GM12878 (cell line): ENCODE data around the gene GDAP1L1. TPM values are rescaled to one million over a fixed set of nuclear protein-coding genes. Genes with fewer than 3 reads are reported as not detected.

Experiments used
- ATAC-seq: fragments of 200-7000 bp; cut with Tn5 transposase; 3 replicates; pipeline ENCODE4 v1.9.1; 2020; ENCODE audit warnings: mild to moderate bottlenecking, moderate library complexity
- BruUV-seq: library from RNA; stranded (reverse); fragments of 400-500 nt; replicated peaks from 2 replicates; lab custom pipeline; 2021; lab: Mats Ljungman, UMichigan
- CTCF ChIA-PET: fragments of 300-600 bp; sonication (Branson Sonifier 250); formaldehyde crosslinking; extraction: SDS; loops from one replicate; lab custom pipeline; 2021; ENCODE audit warnings: inconsistent platforms; lab: Yijun Ruan, JAX
- POLR2A ChIA-PET: fragments of 350-600 bp; formaldehyde crosslinking; extraction: SDS; loops from one replicate; lab custom pipeline; 2021; ENCODE audit warnings: inconsistent platforms; lab: Charles Lee
- RAD21 ChIA-PET: fragments of 300-600 bp; sonication (Branson Sonifier 250); formaldehyde crosslinking; loops from one replicate; lab custom pipeline; 2023; ENCODE audit warnings: antibody characterized with exemption; ENCODE audit not compliant: unreplicated experiment; lab: Charles Lee
- SMC1A ChIA-PET: fragments of 300-600 bp; sonication (Branson Sonifier 250); formaldehyde crosslinking; loops from one replicate; lab custom pipeline; 2023; ENCODE audit not compliant: unreplicated experiment, uncharacterized antibody; lab: Charles Lee
- DNase-seq: peaks from one replicate; pipeline ENCODE4 v3.0.0-alpha.2; 2011; ENCODE audit warnings: low read depth, low spot score
- FAIRE-seq: peaks from 3 replicates; lab custom pipeline; 2011; peaks lifted over from hg19 to GRCh38; lab: Jason Lieb, UNC
- H2AFZ ChIP-seq: 2 replicates; pipeline ENCODE4 v1.6.0; 2011; ENCODE audit warnings: low read depth, low read length, control low read depth; ENCODE audit not compliant: control insufficient read depth
- H3K27ac ChIP-seq: 2 replicates; pipeline ENCODE4 v1.5.1; 2011; ENCODE audit warnings: control low read depth; ENCODE audit not compliant: control insufficient read depth, insufficient read depth
- H3K27me3 ChIP-seq, 2 experiments: replicated peaks in 1 of 2; 2 replicates each; pipeline versions ENCODE4 v1.6.0 to v1.6.1; 2011; ENCODE audit warnings: low read length in 1 of 2; ENCODE audit not compliant: control insufficient read depth in 2 of 2, insufficient read depth in 2 of 2
- H3K36me3 ChIP-seq, 2 experiments: 2 replicates each; pipeline ENCODE4 v1.5.1; 2011; ENCODE audit warnings: low read length in 1 of 2; ENCODE audit not compliant: control insufficient read depth in 2 of 2, insufficient read depth in 2 of 2
- H3K4me1 ChIP-seq: 2 replicates; pipeline ENCODE4 v1.6.1; 2011; ENCODE audit warnings: mild to moderate bottlenecking, low read length, moderate library complexity, mixed read lengths; ENCODE audit not compliant: control insufficient read depth, insufficient read depth
- H3K4me2 ChIP-seq: 2 replicates; pipeline ENCODE4 v1.6.0; 2011; ENCODE audit warnings: control low read depth; ENCODE audit not compliant: control insufficient read depth, insufficient read depth
- H3K4me3 ChIP-seq: fragments of 200-600 bp; sonication (generic); 2 replicates; pipeline ENCODE4 v1.5.1; 2016
- H3K79me2 ChIP-seq: 2 replicates; pipeline ENCODE4 v1.6.0; 2011; ENCODE audit warnings: low read length; ENCODE audit not compliant: control insufficient read depth, insufficient read depth
- H3K9ac ChIP-seq: 2 replicates; pipeline ENCODE4 v1.8.0; 2011; ENCODE audit warnings: low read length, control low read depth, mixed read lengths; ENCODE audit not compliant: control insufficient read depth, insufficient read depth
- H3K9me3 ChIP-seq: replicated peaks from 3 replicates; pipeline ENCODE4 v1.5.1; 2011; ENCODE audit warnings: mild to moderate bottlenecking, low read length; ENCODE audit not compliant: control insufficient read depth, insufficient read depth
- H4K20me1 ChIP-seq: 2 replicates; pipeline ENCODE4 v1.6.0; 2011; ENCODE audit not compliant: control insufficient read depth, insufficient read depth
- CBX3 ChIP-seq: fragments of 200-600 bp; sonication (generic); IDR thresholded peaks from 2 replicates; pipeline ENCODE4 v1.6.1; 2016; ENCODE audit warnings: low read depth, borderline replicate concordance
- CTCF ChIP-seq, 3 experiments: IDR thresholded peaks in 2 of 3; conservative IDR thresholded peaks in 1 of 3; 2 replicates each; pipeline ENCODE4 v1.5.1; 2011; ENCODE audit warnings: low read depth in 3 of 3, low read length in 3 of 3, mild to moderate bottlenecking in 3 of 3, control low read depth in 2 of 3, moderate library complexity in 2 of 3, inconsistent platforms in 1 of 3, mixed read lengths in 1 of 3; ENCODE audit not compliant: control insufficient read depth in 2 of 3, insufficient read depth in 1 of 3; ENCODE audit errors: extremely low read depth in 1 of 3
- FOXM1 ChIP-seq: IDR thresholded peaks from 2 replicates; pipeline ENCODE4 v1.6.1; 2012; ENCODE audit warnings: low read depth, mild to moderate bottlenecking, inconsistent platforms, low read length, moderate library complexity
- HDGF ChIP-seq: fragments of 450-650 bp; IDR thresholded peaks from 2 replicates; pipeline ENCODE4 v1.6.1; 2016; ENCODE audit warnings: antibody characterized with exemption
- IKZF1 ChIP-seq: fragments of 450-650 bp; conservative IDR thresholded peaks from 2 replicates; pipeline ENCODE4 v1.6.1; 2017; ENCODE audit warnings: antibody characterized with exemption, mild to moderate bottlenecking
- RBBP5 ChIP-seq: fragments of 200-600 bp; sonication (generic); conservative IDR thresholded peaks from 2 replicates; pipeline ENCODE4 v1.6.1; 2016
- REST ChIP-seq: IDR thresholded peaks from 2 replicates; pipeline ENCODE4 v1.6.1; 2012; ENCODE audit warnings: mild to moderate bottlenecking, low read depth, low read length
- WGBS: methylation state at CpG from one replicate; pipeline ENCODE4 v1.1.6; 2016; ENCODE audit warnings: low lambda C conversion rate; ENCODE audit not compliant: insufficient replicate concordance, insufficient coverage; ENCODE audit errors: missing lambda C conversion rate; 5-methylcytosine and 5-hydroxymethylcytosine counted together
- in situ Hi-C: fragments of 300-500 bp; cut with MboI; formaldehyde crosslinking; loops from 9 replicates; pipeline ENCODE4 v1.14.3; 2018; ENCODE audit warnings: mixed read lengths
- intact Hi-C: fragments of 100-400 bp; cut with micrococcal nuclease; formaldehyde crosslinking; loops from one replicate; pipeline ENCODE4 v1.14.2; 2022; ENCODE audit not compliant: unreplicated experiment
- polyA plus RNA-seq, 11 experiments: library from polyadenylated mRNA; depleted of rRNA in 4 of 11; unstranded in 6 of 11; stranded (reverse) in 5 of 11; fragments of >200 nt; fragmentation: Nextera tagmentation in 4 of 11; fragmentation: Illumina TruSeq in 1 of 11; extraction: Ambion mirVana in 4 of 11; extraction: Trizol in 1 of 11; gene quantifications; 1 replicate in 1 of 11; 2 replicates in 10 of 11; pipeline versions ENCODE4 v1.2.1 to v1.2.3, GENCODE V29; 2011 to 2016; ENCODE audit warnings: inconsistent platforms in 2 of 11, missing spikeins in 2 of 11, low read depth in 1 of 11
- total RNA-seq, 4 experiments: library from RNA; depleted of rRNA in 3 of 4; stranded (reverse); fragments of >200 nt in 3 of 4; fragmentation: Illumina TruSeq in 1 of 4; extraction: Trizol in 1 of 4; gene quantifications; 2 replicates each; pipeline versions ENCODE4 v1.2.1 to v1.2.3, GENCODE V29; 2013 to 2021

GDAP1L1 gene
- total and polyA plus RNA-seq, 10 of the 15 experiments (the other 5 are each of a cell fraction or from before 2014, with no cell fraction given), result 0.08 to 0.38 TPM; not detected in 8

GRCh38 chr20:44247586-44248409, 690 bp downstream of the GDAP1L1 start:
- FAIRE-seq (no peak), DNase-seq (no peak), ATAC-seq (peak; percentile 74)
- no peaks in the 10 kb centered on the region for H3K9me3 ChIP-seq
- TF ChIP-seq CTCF (IDR thresholded peaks at IDR 0.05 in 2 of 3, conservative IDR thresholded peaks at IDR 0.05 in 1 of 3; ENCODE audit: control insufficient read depth in 2 of 3, extremely low read depth in 1 of 3, insufficient read depth in 1 of 3, low read depth in 3 of 3, low read length in 3 of 3) (peak in 2 of 3 experiments; percentile 42 to 49; a peak in 4 of 6 replicates), FOXM1 (no peak), RBBP5 (no peak), CBX3 (no peak), REST (peak; percentile 92), HDGF (no peak), IKZF1 (no peak)
- no peaks in the 10 kb centered on the region for H3K79me2 ChIP-seq
- CTCF ChIA-PET, result interaction anchor here (0.6 kb wide), 1 partner anchor 290 kb away, joined by 3 read pairs; no protein-coding TSS in a partner anchor
- peaks cover 3% of the 10 kb centered on the region in 2 experiments; a peak in 2 of 4 replicates for H3K27me3 ChIP-seq
- POLR2A ChIA-PET, result no interaction called here
- H3K4me1 ChIP-seq, result no peaks in the 10 kb centered on the region
- no peak overlapping the region for H2AFZ ChIP-seq
- WGBS, result 45% methylated on average over 26 of the region's 31 CpGs
- intact Hi-C loops, result no loop called here
- no peak overlapping the region for H3K9ac ChIP-seq
- no TSS peak for BruUV-seq
- H3K36me3 ChIP-seq, result no peaks in the 10 kb centered on the region
- H3K4me3 ChIP-seq, result no peak overlapping the region
- no peak overlapping the region for H3K4me2 ChIP-seq
- H4K20me1 ChIP-seq, result no peaks in the 10 kb centered on the region
- SMC1A ChIA-PET, result no interaction called here
- RAD21 ChIA-PET, result interaction anchor here (0.6 kb wide), 1 partner anchor 185 kb away, joined by 3 read pairs; no protein-coding TSS in a partner anchor
- no peak overlapping the region for H3K27ac ChIP-seq
- in situ Hi-C loops, result no loop called here
